T-helper 1 cell treated with Interleukin-12 subunit alpha and Interleukin-12 subunit beta and Interleukin-4 antibody, amounts not matched to agents 30 μg/mL and 1 μg/mL, for 36 hours (primary cell): Measurements from ENCODE around the gene XAB2.

Source experiments
- H3K27ac Mint-ChIP-seq: one replicate; pipeline ENCODE4 v1.8.0; 2021; ENCODE audit warnings: mild to moderate bottlenecking, mixed read lengths
- H3K27me3 Mint-ChIP-seq: one replicate; pipeline ENCODE4 v1.8.0; 2021; ENCODE audit warnings: low read depth, mixed read lengths
- H3K36me3 Mint-ChIP-seq: one replicate; pipeline ENCODE4 v1.8.0; 2021; ENCODE audit warnings: low read depth, mixed read lengths
- H3K4me1 Mint-ChIP-seq: one replicate; pipeline ENCODE4 v1.8.0; 2021; ENCODE audit warnings: low read depth, mixed read lengths
- H3K4me3 Mint-ChIP-seq: one replicate; pipeline ENCODE4 v1.8.0; 2021; ENCODE audit warnings: mild to moderate bottlenecking, moderate library complexity, mixed read lengths
- H3K9me3 Mint-ChIP-seq: one replicate; pipeline ENCODE4 v1.8.0; 2021; ENCODE audit warnings: mixed read lengths

XAB2 gene

DNA sequence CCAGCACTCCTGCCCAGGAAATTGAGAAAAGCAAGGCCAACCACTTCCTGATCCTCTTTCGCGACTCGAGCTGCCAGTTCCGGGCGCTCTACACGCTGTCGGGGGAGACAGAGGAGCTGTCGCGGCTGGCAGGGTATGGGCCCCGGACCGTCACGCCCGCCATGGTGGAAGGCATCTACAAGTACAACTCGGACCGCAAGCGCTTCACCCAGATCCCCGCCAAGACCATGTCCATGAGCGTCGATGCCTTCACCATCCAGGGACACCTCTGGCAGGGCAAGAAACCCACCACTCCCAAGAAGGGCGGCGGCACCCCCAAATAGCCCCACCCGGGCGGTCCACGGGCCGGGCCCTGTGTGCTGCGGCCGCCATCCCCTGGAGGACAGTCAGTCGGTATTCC, 11.6 kb downstream of the XAB2 start:
- Mint-ChIP-seq H3K36me3 (peaks cover 6% of the 10 kb centered on the region), H3K27ac (no peak overlapping the region), H3K27me3 (no peaks in the 10 kb centered on the region), H3K4me1 (no peaks in the 10 kb centered on the region), H3K9me3 (no peaks in the 10 kb centered on the region), H3K4me3 (no peak overlapping the region)

- H3K9me3 Mint-ChIP-seq = no peaks in the 10 kb centered on the region
- no peaks in the 10 kb centered on the region for H3K4me1 Mint-ChIP-seq
- H3K4me3 Mint-ChIP-seq = no peak overlapping the region
- peaks cover 5% of the 10 kb centered on the region for H3K36me3 Mint-ChIP-seq
- no peaks in the 10 kb centered on the region for H3K27me3 Mint-ChIP-seq
- H3K27ac Mint-ChIP-seq = no peak overlapping the region
These were observed 12.2 kb downstream of the XAB2 start for GRCh38 chr19:7617172-7617571.

GRCh38 chr19:7614859-7615741, 14.2 kb downstream of the XAB2 start:
- H3K9me3 Mint-ChIP-seq = no peaks in the 10 kb centered on the region
- no peaks in the 10 kb centered on the region for H3K36me3 Mint-ChIP-seq
- H3K4me1 Mint-ChIP-seq = no peaks in the 10 kb centered on the region
- H3K4me3 Mint-ChIP-seq = no peak overlapping the region
- no peaks in the 10 kb centered on the region for H3K27me3 Mint-ChIP-seq
- no peak overlapping the region for H3K27ac Mint-ChIP-seq

DNA sequence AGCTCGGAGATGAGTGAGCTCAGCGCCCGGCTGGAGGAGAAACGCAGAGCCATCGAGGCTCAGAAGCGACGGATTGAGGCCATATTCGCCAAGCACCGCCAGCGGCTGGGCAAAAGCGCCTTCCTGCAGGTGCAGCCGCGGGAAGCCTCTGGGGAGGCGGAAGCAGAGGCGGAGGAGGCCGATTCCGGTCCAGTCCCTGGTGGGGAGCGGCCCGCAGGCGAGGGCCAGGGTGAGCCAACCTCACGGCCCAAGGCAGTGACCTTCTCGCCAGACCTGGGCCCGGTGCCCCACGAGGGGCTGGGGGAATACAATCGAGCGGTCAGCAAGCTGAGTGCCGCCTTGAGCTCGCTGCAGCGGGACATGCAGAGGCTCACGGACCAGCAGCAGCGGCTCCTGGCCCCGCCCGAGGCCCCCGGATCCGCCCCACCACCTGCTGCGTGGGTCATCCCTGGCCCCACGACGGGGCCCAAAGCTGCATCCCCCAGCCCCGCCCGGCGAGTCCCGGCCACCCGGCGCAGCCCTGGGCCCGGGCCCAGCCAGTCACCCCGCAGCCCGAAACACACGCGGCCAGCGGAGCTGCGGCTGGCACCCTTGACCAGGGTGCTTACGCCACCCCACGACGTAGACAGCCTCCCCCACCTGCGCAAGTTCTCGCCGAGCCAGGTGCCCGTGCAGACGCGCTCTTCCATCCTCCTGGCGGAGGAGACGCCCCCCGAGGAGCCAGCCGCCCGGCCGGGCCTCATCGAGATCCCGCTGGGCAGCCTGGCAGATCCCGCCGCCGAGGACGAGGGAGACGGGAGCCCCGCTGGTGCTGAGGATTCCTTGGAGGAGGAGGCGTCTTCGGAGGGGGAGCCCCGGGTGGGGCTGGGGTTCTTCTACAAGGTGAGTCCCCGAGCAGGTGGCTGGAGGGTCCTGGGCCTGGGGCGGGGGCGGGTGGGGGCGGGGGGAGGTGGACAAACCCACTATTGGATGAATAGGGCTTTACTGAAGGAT, 16.8 kb downstream of the XAB2 start:
- Mint-ChIP-seq H3K27me3 (no peaks in the 10 kb centered on the region), H3K36me3 (no peaks in the 10 kb centered on the region), H3K27ac (no peak overlapping the region), H3K4me1 (no peaks in the 10 kb centered on the region), H3K4me3 (no peak overlapping the region), H3K9me3 (no peaks in the 10 kb centered on the region)

DNA sequence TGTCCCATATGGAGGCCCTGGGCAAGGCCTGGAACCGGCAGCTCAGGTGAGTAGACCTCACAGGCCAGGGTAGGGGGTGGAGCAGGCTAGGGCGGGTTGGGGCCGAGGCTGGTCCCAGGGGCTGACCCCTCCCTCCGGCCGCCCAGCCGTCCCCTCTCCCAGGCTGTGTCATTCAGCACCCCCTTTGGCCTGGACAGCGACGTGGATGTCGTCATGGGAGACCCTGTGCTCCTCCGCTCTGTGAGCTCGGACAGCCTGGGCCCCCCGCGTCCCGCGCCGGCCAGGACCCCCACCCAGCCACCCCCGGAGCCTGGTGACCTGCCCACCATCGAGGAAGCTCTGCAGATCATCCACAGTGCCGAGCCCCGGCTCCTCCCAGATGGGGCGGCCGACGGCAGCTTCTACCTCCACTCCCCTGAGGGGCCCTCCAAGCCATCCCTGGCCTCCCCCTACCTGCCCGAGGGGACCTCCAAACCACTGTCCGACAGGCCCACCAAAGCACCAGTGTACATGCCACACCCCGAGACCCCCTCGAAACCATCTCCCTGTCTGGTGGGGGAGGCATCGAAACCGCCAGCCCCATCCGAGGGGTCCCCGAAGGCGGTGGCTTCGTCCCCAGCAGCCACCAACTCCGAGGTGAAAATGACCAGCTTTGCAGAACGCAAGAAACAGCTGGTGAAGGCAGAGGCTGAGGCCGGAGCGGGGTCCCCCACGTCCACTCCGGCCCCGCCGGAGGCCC, 17.6 kb downstream of the XAB2 start:
- Mint-ChIP-seq H3K4me1 (no peaks in the 10 kb centered on the region), H3K4me3 (no peak overlapping the region), H3K9me3 (no peaks in the 10 kb centered on the region), H3K27me3 (no peaks in the 10 kb centered on the region), H3K36me3 (no peaks in the 10 kb centered on the region), H3K27ac (no peak overlapping the region)

GRCh38 chr19:7610491-7611240, 18.7 kb downstream of the XAB2 start:
- no peaks in the 10 kb centered on the region for H3K36me3 Mint-ChIP-seq

GRCh38 chr19:7607874-7608560, 21.3 kb downstream of the XAB2 start:
- no peak overlapping the region for H3K27ac Mint-ChIP-seq
- no peaks in the 10 kb centered on the region for H3K9me3 Mint-ChIP-seq
- no peaks in the 10 kb centered on the region for H3K27me3 Mint-ChIP-seq
- H3K36me3 Mint-ChIP-seq = no peaks in the 10 kb centered on the region
- H3K4me3 Mint-ChIP-seq = no peak overlapping the region
- no peaks in the 10 kb centered on the region for H3K4me1 Mint-ChIP-seq

More at GRCh38 chr19:7610491-7611240, 18.7 kb downstream of the XAB2 start:
- H3K27me3 Mint-ChIP-seq = no peaks in the 10 kb centered on the region
- no peaks in the 10 kb centered on the region for H3K9me3 Mint-ChIP-seq
- H3K4me1 Mint-ChIP-seq = no peaks in the 10 kb centered on the region
- H3K27ac Mint-ChIP-seq = no peak overlapping the region
- no peak overlapping the region for H3K4me3 Mint-ChIP-seq

DNA sequence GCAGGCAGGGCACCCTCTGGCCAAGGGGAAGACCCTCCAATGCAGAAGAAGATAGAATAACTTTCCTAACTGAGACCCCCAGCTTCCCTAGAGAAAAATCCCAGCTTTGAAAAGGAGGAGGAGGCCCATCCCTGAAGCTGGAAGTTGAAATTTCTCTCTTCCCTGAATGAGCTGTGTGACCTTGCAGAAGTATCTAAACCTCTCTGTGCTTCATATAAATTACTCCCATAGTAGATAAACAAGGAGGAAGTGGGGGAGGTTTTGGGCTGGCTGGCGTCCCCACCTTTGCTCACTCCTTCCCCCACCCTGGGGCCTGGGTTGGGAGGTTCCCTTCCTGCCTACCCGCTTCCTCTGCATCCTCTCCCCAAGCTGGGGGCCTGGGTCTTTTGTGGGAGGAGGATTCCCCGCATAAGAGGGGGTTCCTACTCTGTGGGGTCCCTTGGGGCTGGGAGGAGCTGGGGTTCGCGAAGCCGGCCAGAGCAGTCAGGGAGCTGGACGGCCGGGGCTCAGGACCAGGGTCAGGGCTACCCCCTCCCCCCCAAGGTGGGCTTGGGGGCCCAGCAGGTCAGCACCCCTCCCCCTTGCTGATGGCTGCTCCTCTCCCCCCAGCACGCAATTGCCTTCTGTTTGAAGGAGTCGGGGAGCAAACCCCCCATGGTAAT, 22.0 kb downstream of the XAB2 start:
- Mint-ChIP-seq H3K27ac (no peak overlapping the region), H3K4me1 (no peaks in the 10 kb centered on the region), H3K36me3 (no peaks in the 10 kb centered on the region), H3K9me3 (no peaks in the 10 kb centered on the region), H3K4me3 (no peak overlapping the region), H3K27me3 (no peaks in the 10 kb centered on the region)

DNA sequence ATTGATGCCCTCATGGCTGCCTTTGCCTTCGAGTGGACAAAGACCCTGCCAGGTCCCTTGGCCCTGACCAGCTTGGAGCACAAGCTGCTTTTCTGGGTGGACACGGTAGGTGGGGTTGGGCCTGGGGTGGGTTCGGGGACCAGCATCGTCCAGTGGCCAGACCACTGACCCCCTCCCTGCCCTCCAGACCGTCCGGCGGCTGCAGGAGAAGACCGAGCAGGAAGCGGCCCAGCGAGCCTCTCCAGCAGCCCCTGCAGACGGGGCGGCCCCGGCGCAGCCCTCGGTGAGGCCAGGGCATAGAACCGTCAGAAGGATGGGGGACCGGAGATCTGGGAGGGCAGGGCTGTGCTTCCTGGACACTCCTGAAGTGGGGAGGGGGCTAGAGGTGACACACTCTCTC, 23.1 kb downstream of the XAB2 start:
- no peaks in the 10 kb centered on the region for H3K36me3 Mint-ChIP-seq
- H3K9me3 Mint-ChIP-seq = no peaks in the 10 kb centered on the region
- no peaks in the 10 kb centered on the region for H3K27me3 Mint-ChIP-seq
- no peak overlapping the region for H3K27ac Mint-ChIP-seq
- no peak overlapping the region for H3K4me3 Mint-ChIP-seq
- no peaks in the 10 kb centered on the region for H3K4me1 Mint-ChIP-seq

GRCh38 chr19:7605490-7606222, 23.7 kb downstream of the XAB2 start:
- Mint-ChIP-seq H3K4me3 (no peak overlapping the region), H3K27me3 (no peaks in the 10 kb centered on the region), H3K4me1 (no peaks in the 10 kb centered on the region), H3K27ac (no peak overlapping the region), H3K36me3 (no peaks in the 10 kb centered on the region), H3K9me3 (no peaks in the 10 kb centered on the region)

- H3K9me3 Mint-ChIP-seq = no peaks in the 10 kb centered on the region
- H3K36me3 Mint-ChIP-seq = no peaks in the 10 kb centered on the region
- H3K4me3 Mint-ChIP-seq = no peak overlapping the region
- H3K4me1 Mint-ChIP-seq = no peaks in the 10 kb centered on the region
- no peaks in the 10 kb centered on the region for H3K27me3 Mint-ChIP-seq
- no peak overlapping the region for H3K27ac Mint-ChIP-seq
These were observed 25.4 kb downstream of the XAB2 start for GRCh38 chr19:7603919-7604318.

GRCh38 chr19:7602935-7603497, 26.3 kb downstream of the XAB2 start:
- Mint-ChIP-seq H3K27ac (no peak overlapping the region), H3K9me3 (no peaks in the 10 kb centered on the region), H3K4me1 (no peaks in the 10 kb centered on the region), H3K36me3 (no peaks in the 10 kb centered on the region), H3K4me3 (no peak overlapping the region), H3K27me3 (peaks cover 4% of the 10 kb centered on the region)
